Naive thymus-derived CD4-positive, alpha-beta T cell (primary cell): Measurements from ENCODE around the gene HSPA14. TPM values are rescaled to one million over a fixed set of nuclear protein-coding genes. Genes with fewer than 3 reads are reported as not detected.
"Not testable (repeated sequence)": the region's sequence is repeated elsewhere in the genome, so short reads cannot be mapped to it uniquely, and the experiment has no call there.

Source experiments
- ATAC-seq: fragments of 150-1000 bp; cut with Tn5 transposase; 2 replicates; pipeline ENCODE4 v1.10.0; 2021; ENCODE audit warnings: mild to moderate bottlenecking, moderate library complexity
- CTCF ChIA-PET: fragments of 350-600 bp; sonication (Branson Sonifier 250); formaldehyde crosslinking; loops from one replicate; lab custom pipeline; 2021; ENCODE audit warnings: antibody characterized with exemption; lab: Charles Lee
- POLR2A ChIA-PET: fragments of 350-600 bp; sonication (Branson Sonifier 250); formaldehyde crosslinking; loops from one replicate; lab custom pipeline; 2021; ENCODE audit warnings: antibody characterized with exemption, inconsistent platforms; lab: Charles Lee
- DNase-seq, 9 donors: peaks; one replicate each; pipeline versions ENCODE4 v3.0.0 to v3.0.0-alpha.2; 2020 to 2022; ENCODE audit warnings: mixed read lengths in 1 of 9
- H3K27ac ChIP-seq: one replicate; pipeline ENCODE4 v1.7.0; 2013; ENCODE audit warnings: mild to moderate bottlenecking, low read depth, low read length, moderate library complexity
- H3K27me3 ChIP-seq, 2 donors: one replicate each; pipeline ENCODE4 v1.7.0; 2013; ENCODE audit warnings: low read length in 2 of 2, mild to moderate bottlenecking in 2 of 2, moderate library complexity in 2 of 2; ENCODE audit not compliant: control insufficient read depth in 2 of 2, insufficient read depth in 2 of 2
- H3K36me3 ChIP-seq, 3 experiments: 1 replicate in 2 of 3; 2 replicates in 1 of 3; pipeline ENCODE4 v1.7.0; 2013; ENCODE audit warnings: low read length in 3 of 3, mild to moderate bottlenecking in 3 of 3, moderate library complexity in 1 of 3; ENCODE audit not compliant: insufficient read depth in 3 of 3, control insufficient read depth in 2 of 3
- H3K4me1 ChIP-seq, 2 donors: one replicate each; pipeline ENCODE4 v1.7.0; 2013; ENCODE audit warnings: low read length in 2 of 2, mild to moderate bottlenecking in 2 of 2, moderate library complexity in 1 of 2; ENCODE audit not compliant: control insufficient read depth in 2 of 2, insufficient read depth in 2 of 2
- H3K4me3 ChIP-seq: 2 replicates; pipeline ENCODE4 v1.7.0; 2013; ENCODE audit warnings: mild to moderate bottlenecking, low read length
- H3K9me3 ChIP-seq, 3 experiments: 1 replicate in 2 of 3; 2 replicates in 1 of 3; pipeline ENCODE4 v1.7.0; 2013; ENCODE audit warnings: low read length in 3 of 3; ENCODE audit not compliant: control insufficient read depth in 2 of 3
- H3K27ac Mint-ChIP-seq, 9 donors: one replicate each; pipeline ENCODE4 v1.8.0; 2020 to 2022; ENCODE audit warnings: mixed read lengths in 9 of 9, mild to moderate bottlenecking in 8 of 9, moderate library complexity in 5 of 9, inconsistent platforms in 2 of 9
- H3K27me3 Mint-ChIP-seq, 5 donors: one replicate each; pipeline ENCODE4 v1.8.0; 2021 to 2022; ENCODE audit warnings: mixed read lengths in 5 of 5, mild to moderate bottlenecking in 1 of 5
- H3K36me3 Mint-ChIP-seq, 5 donors: one replicate each; pipeline ENCODE4 v1.8.0; 2020 to 2022; ENCODE audit warnings: mixed read lengths in 5 of 5, mild to moderate bottlenecking in 3 of 5, inconsistent platforms in 1 of 5
- H3K4me1 Mint-ChIP-seq, 7 donors: one replicate each; pipeline ENCODE4 v1.8.0; 2020 to 2022; ENCODE audit warnings: mixed read lengths in 7 of 7, mild to moderate bottlenecking in 3 of 7, inconsistent platforms in 1 of 7
- H3K4me3 Mint-ChIP-seq, 10 donors: one replicate each; pipeline ENCODE4 v1.8.0; 2020 to 2022; ENCODE audit warnings: mild to moderate bottlenecking in 10 of 10, mixed read lengths in 10 of 10, moderate library complexity in 6 of 10, inconsistent platforms in 2 of 10
- H3K9me3 Mint-ChIP-seq, 11 donors: one replicate each; pipeline ENCODE4 v1.8.0; 2020 to 2022; ENCODE audit warnings: mixed read lengths in 11 of 11, mild to moderate bottlenecking in 4 of 11, inconsistent platforms in 1 of 11, moderate library complexity in 1 of 11
- intact Hi-C, 2 donors: fragments of 100-400 bp; cut with micrococcal nuclease; formaldehyde crosslinking; loops; one replicate each; pipeline ENCODE4 v1.15.1; 2023
- polyA plus RNA-seq, 2 donors: library from polyadenylated mRNA; unstranded; fragments of 300-500 nt; fragmentation: Illumina TruSeq; gene quantifications; one replicate each; pipeline ENCODE4 v1.2.3, GENCODE V29; 2021
- total RNA-seq, 6 experiments: library from RNA in 5 of 6; stranded (reverse) in 5 of 6; gene quantifications; 1 replicate in 5 of 6; 2 replicates in 1 of 6; pipeline ENCODE4 v1.2.3 and lab custom pipeline; 2021 to 2026

The HSPA14 gene
- total and polyA plus RNA-seq, 7 experiments from 2014 or later, result 14.1 to 23.8 (median 17.6) TPM

DNA sequence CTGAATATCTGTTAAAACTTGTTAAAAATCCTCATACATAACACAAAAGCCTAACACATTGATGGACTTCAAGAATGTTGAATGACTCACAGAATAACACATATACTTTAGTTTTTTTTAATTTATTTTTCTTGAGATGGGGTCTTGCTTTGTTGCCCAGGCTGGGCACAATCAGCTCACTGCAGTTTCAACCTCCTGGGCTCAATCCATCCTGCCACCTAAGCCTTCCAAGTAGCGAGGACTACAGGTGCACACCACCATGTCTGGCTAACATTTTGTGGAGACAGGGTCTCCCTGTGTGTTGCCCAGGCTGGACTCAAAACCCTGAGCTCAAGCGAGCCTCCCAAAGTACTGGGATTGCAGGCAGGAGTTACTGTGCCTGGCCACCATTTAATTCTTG is 68.7 kb downstream of the HSPA14 start:
- H3K27ac Mint-ChIP-seq, result peak overlapping the region in 5 of 9 donors; percentile 9 to 80 (median 62)
- H3K4me1 ChIP-seq, result peaks cover 0 to 4% of the 10 kb centered on the region in 2 donors
- H3K36me3 ChIP-seq, result peaks cover 6 to 37% (median 22%) of the 10 kb centered on the region in 3 experiments
- no peak overlapping the region for H3K4me3 Mint-ChIP-seq
- no peak overlapping the region for H3K4me3 ChIP-seq
- H3K9me3 ChIP-seq, result no peaks in the 10 kb centered on the region
- H3K9me3 Mint-ChIP-seq, result peaks cover 0 to 14% (median 2%) of the 10 kb centered on the region in 11 donors
- H3K4me1 Mint-ChIP-seq, result peaks cover 0 to 33% (median 19%) of the 10 kb centered on the region in 7 donors
- DNase-seq (no peak), ATAC-seq (no peak)
- POLR2A ChIA-PET, result interaction anchor here (0.6 kb wide), 1 partner anchor 28 kb away, joined by 3 read pairs; the partner anchor contains the start of gene SUV39H2
- H3K27me3 Mint-ChIP-seq, result no peaks in the 10 kb centered on the region
- H3K27ac ChIP-seq, result no peak overlapping the region
- intact Hi-C loops, result no loop called here
- peaks cover 24 to 46% (median 44%) of the 10 kb centered on the region in 5 donors for H3K36me3 Mint-ChIP-seq
- CTCF ChIA-PET, result interaction anchor here (0.6 kb wide), 2 partner anchors 343 to 449 kb away, joined by 3 to 5 read pairs; no protein-coding TSS in a partner anchor
- H3K27me3 ChIP-seq, result no peaks in the 10 kb centered on the region

DNA sequence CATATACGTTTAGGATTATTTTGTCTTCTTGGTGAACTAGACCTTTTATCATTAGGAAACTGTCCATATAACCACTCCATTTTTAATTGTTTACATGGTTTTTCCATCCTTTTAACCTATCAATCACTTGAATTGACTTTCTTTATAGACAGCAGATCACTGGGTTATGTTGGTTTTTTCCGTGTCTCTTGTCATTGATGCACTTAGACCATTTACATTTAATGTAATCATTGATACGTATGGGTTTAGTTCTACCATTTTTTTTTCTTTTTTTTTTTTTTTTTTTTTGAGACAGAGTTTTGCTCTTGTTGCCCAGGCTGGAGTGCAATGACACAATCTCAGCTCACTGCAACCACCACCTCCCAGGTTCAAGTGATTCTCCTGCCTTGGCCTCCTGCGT is 69.5 kb downstream of the HSPA14 start:
- H3K27me3 Mint-ChIP-seq, H3K27me3 ChIP-seq, H3K9me3 ChIP-seq, ATAC-seq, DNase-seq, H3K4me3 Mint-ChIP-seq, H3K4me1 ChIP-seq, H3K27ac ChIP-seq, H3K4me3 ChIP-seq, intact Hi-C loops: not testable (repeated sequence)
- CTCF ChIA-PET, result interaction anchor here (0.6 kb wide), 1 partner anchor 342 kb away, joined by 5 read pairs; no protein-coding TSS in a partner anchor
- POLR2A ChIA-PET, result interaction anchor here (0.6 kb wide), 2 partner anchors 29 to 75 kb away, joined by 3 to 4 read pairs; partner anchors contain the start of gene SUV39H2
- peaks cover 24 to 51% (median 47%) of the 10 kb centered on the region in 5 donors for H3K36me3 Mint-ChIP-seq
- peaks cover 0 to 33% (median 19%) of the 10 kb centered on the region in 7 donors for H3K4me1 Mint-ChIP-seq
- H3K9me3 Mint-ChIP-seq, result peaks cover 0 to 14% (median 2%) of the 10 kb centered on the region in 11 donors
- H3K27ac Mint-ChIP-seq, result peak overlapping the region in 4 of 9 donors; percentile 10 to 80 (median 42)
- peaks cover 11 to 46% (median 22%) of the 10 kb centered on the region in 3 experiments for H3K36me3 ChIP-seq

- Histone ChIP-seq H3K36me3 (peaks cover 11 to 51% (median 22%) of the 10 kb centered on the region in 3 experiments), H3K27me3 (no peaks in the 10 kb centered on the region), H3K4me3 (no peak overlapping the region), H3K4me1 (peaks cover 0 to 4% of the 10 kb centered on the region in 2 donors), H3K27ac (no peak overlapping the region), H3K9me3 (no peaks in the 10 kb centered on the region)
- intact Hi-C loops, result no loop called here
- H3K36me3 Mint-ChIP-seq, result peaks cover 34 to 64% (median 59%) of the 10 kb centered on the region in 5 donors
- peak overlapping the region in 2 of 9 donors; percentile 39 to 69 for H3K27ac Mint-ChIP-seq
- H3K9me3 Mint-ChIP-seq, result peaks cover 0 to 14% (median 2%) of the 10 kb centered on the region in 11 donors
- no peak overlapping the region for H3K4me3 Mint-ChIP-seq
- peaks cover 0 to 33% (median 23%) of the 10 kb centered on the region in 7 donors for H3K4me1 Mint-ChIP-seq
- DNase-seq (no peak), ATAC-seq (no peak)
- H3K27me3 Mint-ChIP-seq, result no peaks in the 10 kb centered on the region
- ChIA-PET POLR2A (interaction anchor here (1.5 kb wide), 1 partner anchor 10 kb away, joined by 3 read pairs; no protein-coding TSS in a partner anchor), CTCF (interaction anchor here (0.8 kb wide), 1 partner anchor 20 kb away, joined by 3 read pairs; no protein-coding TSS in a partner anchor)
Measured at GRCh38 chr10:14909101-14909500, 71.0 kb downstream of the HSPA14 start.

GRCh38 chr10:14910953-14911352 is 72.8 kb downstream of the HSPA14 start:
- intact Hi-C loops, result no loop called here
- ATAC-seq, result no peak
- Mint-ChIP-seq H3K9me3 (peaks cover 0 to 16% (median 2%) of the 10 kb centered on the region in 11 donors), H3K27me3 (no peaks in the 10 kb centered on the region), H3K36me3 (peaks cover 35 to 82% (median 72%) of the 10 kb centered on the region in 5 donors), H3K4me3 (no peak overlapping the region), H3K4me1 (peaks cover 3 to 35% (median 30%) of the 10 kb centered on the region in 7 donors), H3K27ac (peak overlapping the region in 6 of 9 donors; percentile 13 to 76 (median 50))
- H3K27ac ChIP-seq, result no peak overlapping the region
- H3K36me3 ChIP-seq, result peaks cover 16 to 51% (median 22%) of the 10 kb centered on the region in 3 experiments
- H3K9me3 ChIP-seq, result no peaks in the 10 kb centered on the region
- CTCF ChIA-PET, result no interaction called here
- no peak for DNase-seq
- POLR2A ChIA-PET, result no interaction called here
- peaks cover 0 to 3% of the 10 kb centered on the region in 2 donors for H3K4me1 ChIP-seq
- H3K4me3 ChIP-seq, result no peak overlapping the region
- H3K27me3 ChIP-seq, result no peaks in the 10 kb centered on the region

- peaks cover 0 to 24% (median 7%) of the 10 kb centered on the region in 11 donors for H3K9me3 Mint-ChIP-seq
- ATAC-seq (no peak), DNase-seq (no peak)
- Histone ChIP-seq H3K4me3 (no peak overlapping the region), H3K9me3 (no peaks in the 10 kb centered on the region), H3K4me1 (no peaks in the 10 kb centered on the region), H3K36me3 (peaks cover 19 to 55% (median 22%) of the 10 kb centered on the region in 3 experiments), H3K27ac (no peak overlapping the region), H3K27me3 (no peaks in the 10 kb centered on the region)
- intact Hi-C loops, result no loop called here
- peaks cover 38 to 91% (median 78%) of the 10 kb centered on the region in 5 donors for H3K36me3 Mint-ChIP-seq
- CTCF ChIA-PET, result no interaction called here
- H3K4me1 Mint-ChIP-seq, result peaks cover 0 to 31% (median 28%) of the 10 kb centered on the region in 7 donors
- POLR2A ChIA-PET, result no interaction called here
- no peak overlapping the region for H3K27ac Mint-ChIP-seq
- no peak overlapping the region for H3K4me3 Mint-ChIP-seq
- H3K27me3 Mint-ChIP-seq, result no peaks in the 10 kb centered on the region
Measured at GRCh38 chr10:14911801-14912200, 73.7 kb downstream of the HSPA14 start.

- ChIA-PET POLR2A (no interaction called here), CTCF (no interaction called here)
- Histone ChIP-seq H3K27ac (no peak overlapping the region), H3K9me3 (peaks cover 0 to 11% (median 0%) of the 10 kb centered on the region in 3 experiments), H3K36me3 (peaks cover 30 to 67% (median 35%) of the 10 kb centered on the region in 3 experiments), H3K27me3 (no peaks in the 10 kb centered on the region), H3K4me1 (no peaks in the 10 kb centered on the region), H3K4me3 (no peak overlapping the region)
- ATAC-seq, result no peak
- H3K9me3 Mint-ChIP-seq, result peaks cover 0 to 35% (median 15%) of the 10 kb centered on the region in 11 donors
- H3K27ac Mint-ChIP-seq, result peak overlapping the region in 2 of 9 donors; percentile 41 to 59
- H3K36me3 Mint-ChIP-seq, result peaks cover 34 to 94% (median 85%) of the 10 kb centered on the region in 5 donors
- peaks cover 1 to 29% (median 14%) of the 10 kb centered on the region in 7 donors for H3K4me1 Mint-ChIP-seq
- DNase-seq, result no peak
- H3K27me3 Mint-ChIP-seq, result no peaks in the 10 kb centered on the region
- no peak overlapping the region for H3K4me3 Mint-ChIP-seq
- intact Hi-C loops, result no loop called here
Measured at GRCh38 chr10:14916600-14916999, 78.5 kb downstream of the HSPA14 start.
